ENCODE results near the gene EDC4.
"Not testable (repeated sequence)": the region's sequence is repeated elsewhere in the genome, so short reads cannot be mapped to it uniquely, and the experiment has no call there.

Gene EDC4

GRCh38 chr16:67881621-67882161, 8.8 kb downstream of the EDC4 start:
- DNase-seq, result no peak

GRCh38 chr16:67882374-67883145, 9.7 kb downstream of the EDC4 start:
- no peak for DNase-seq

GRCh38 chr16:67883146-67883871, 10.5 kb downstream of the EDC4 start:
- no peak for DNase-seq

GRCh38 chr16:67883872-67884261, 11.0 kb downstream of the EDC4 start:
- DNase-seq, result peak; percentile 18

GRCh38 chr16:67884684-67885083, 11.8 kb downstream of the EDC4 start, which contains the start of gene NRN1L:
NRN1L (plus strand) TSS chr16:67884885; CDS start chr16:67884904, 19 bp downstream.
- DNase-seq, result no peak

- DNase-seq, result no peak
Measured at GRCh38 chr16:67885545-67885944, 12.7 kb downstream of the EDC4 start.

- no peak for DNase-seq
Measured at GRCh38 chr16:67885976-67886375, 13.1 kb downstream of the EDC4 start.

GRCh38 chr16:67886387-67886786, 13.5 kb downstream of the EDC4 start:
- no peak for DNase-seq

GRCh38 chr16:67888331-67888730, 15.5 kb downstream of the EDC4 start:
- DNase-seq, result no peak

- DNase-seq, result no peak
Measured at GRCh38 chr16:67892375-67892774, 19.5 kb downstream of the EDC4 start.

- DNase-seq, result peak; percentile 94
Measured at GRCh38 chr16:67892899-67893742, 20.3 kb downstream of the EDC4 start, which contains the start of gene PSKH1. PSKH1 (plus strand) TSS chr16:67893254; CDS start chr16:67908750, 15,496 bp downstream.

- no peak for DNase-seq
Measured at GRCh38 chr16:67893743-67894399, 21.0 kb downstream of the EDC4 start.

- DNase-seq, result no peak
Measured at GRCh38 chr16:67897231-67897630, 24.4 kb downstream of the EDC4 start.

- no peak for DNase-seq
Measured at GRCh38 chr16:67901734-67902133, 28.9 kb downstream of the EDC4 start.

GRCh38 chr16:67902831-67903230, 30.0 kb downstream of the EDC4 start:
- DNase-seq, result no peak

GRCh38 chr16:67907397-67908180, 34.7 kb downstream of the EDC4 start:
- no peak for DNase-seq

GRCh38 chr16:67909056-67909742, 36.3 kb downstream of the EDC4 start:
- DNase-seq, result no peak

- no peak for DNase-seq
Measured at GRCh38 chr16:67910158-67910557, 37.3 kb downstream of the EDC4 start.

- DNase-seq, result no peak
Measured at GRCh38 chr16:67914758-67915495, 42.1 kb downstream of the EDC4 start.

- not testable (repeated sequence) for DNase-seq
Measured at GRCh38 chr16:67915496-67915769, 42.6 kb downstream of the EDC4 start.

Measured in MV-4-11 (cell line).